ENCODE measurements around the gene ADCY1.
"Not testable (repeated sequence)": the region's sequence is repeated elsewhere in the genome, so short reads cannot be mapped to it uniquely, and the experiment has no call there.

ADCY1 gene

DNA sequence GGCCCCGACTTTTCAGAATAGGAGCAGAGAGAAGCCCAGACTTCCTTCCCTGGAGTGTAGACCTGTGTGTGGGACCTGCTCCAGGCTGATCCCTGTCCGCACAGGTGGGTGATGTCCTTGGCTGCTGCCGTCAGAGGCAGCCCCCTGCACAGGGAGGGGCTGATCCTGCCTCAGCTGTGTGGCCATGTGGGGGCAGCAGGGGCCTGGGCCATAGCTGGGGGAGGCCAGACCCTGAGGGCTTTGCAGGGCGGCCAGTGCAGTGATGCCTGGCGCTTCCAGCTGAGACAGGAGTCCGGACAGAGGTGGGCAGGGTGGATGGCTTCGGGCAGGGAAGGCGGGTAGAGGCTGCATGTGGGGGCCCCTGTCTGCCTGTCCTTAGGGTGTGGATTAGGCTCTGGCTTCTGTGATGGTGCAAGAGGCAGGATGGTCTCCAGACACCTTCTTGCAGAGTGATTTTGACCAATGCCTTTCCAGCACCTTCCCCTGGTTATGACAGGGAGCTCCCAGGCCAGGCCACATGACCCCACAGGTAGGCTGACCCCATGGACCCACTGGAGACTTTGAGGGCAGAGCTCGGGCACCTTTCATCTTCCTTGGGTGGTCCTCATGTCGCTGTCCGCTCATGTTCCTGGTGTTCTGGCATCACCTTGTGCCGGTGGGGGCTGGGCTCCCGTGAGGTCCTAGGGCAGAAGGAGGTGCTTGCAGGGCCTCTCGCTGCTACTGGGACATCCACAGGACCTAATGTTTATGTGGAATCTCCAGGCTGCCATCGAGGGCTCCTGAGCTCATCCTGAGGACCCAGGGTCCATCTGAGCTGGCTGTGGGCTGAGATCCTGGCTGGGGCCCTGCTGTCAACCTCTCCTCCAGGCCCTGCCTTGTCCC, 141.5 kb downstream of the ADCY1 start:
- DNase-seq = no peak

- no peak for DNase-seq
These were observed 142.4 kb downstream of the ADCY1 start for GRCh38 chr7:45716380-45717203.

- no peak for DNase-seq
These were observed 143.5 kb downstream of the ADCY1 start for GRCh38 chr7:45717537-45718235.

- DNase-seq = no peak
These were observed 144.5 kb downstream of the ADCY1 start for GRCh38 chr7:45718464-45719330.

DNA sequence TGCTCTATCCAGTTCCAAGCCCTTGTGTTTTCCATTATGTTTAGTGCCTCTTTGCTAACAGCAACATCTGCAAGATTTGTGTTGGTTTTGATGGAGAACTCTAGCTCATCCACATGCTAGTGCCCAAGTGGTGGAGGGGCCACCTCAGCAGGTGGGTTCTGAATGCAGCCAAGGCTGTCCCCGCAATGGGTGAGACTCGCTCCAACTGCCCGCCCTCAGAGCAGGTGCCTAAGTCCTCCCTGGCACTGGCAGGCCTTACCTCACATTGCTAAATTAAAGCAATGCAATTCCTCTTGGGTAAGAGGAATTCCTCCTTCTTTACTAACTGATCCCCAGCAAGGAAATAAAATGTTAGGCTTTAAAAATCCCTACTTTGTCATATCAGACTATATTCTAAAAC, 146.8 kb downstream of the ADCY1 start:
- DNase-seq = no peak

- no peak for DNase-seq
These were observed 147.8 kb downstream of the ADCY1 start for GRCh38 chr7:45721686-45722598.

- DNase-seq = not testable (repeated sequence)
These were observed 151.1 kb downstream of the ADCY1 start for GRCh38 chr7:45725231-45725630.

GRCh38 chr7:45726883-45727282, 152.7 kb downstream of the ADCY1 start:
- DNase-seq = no peak

DNA sequence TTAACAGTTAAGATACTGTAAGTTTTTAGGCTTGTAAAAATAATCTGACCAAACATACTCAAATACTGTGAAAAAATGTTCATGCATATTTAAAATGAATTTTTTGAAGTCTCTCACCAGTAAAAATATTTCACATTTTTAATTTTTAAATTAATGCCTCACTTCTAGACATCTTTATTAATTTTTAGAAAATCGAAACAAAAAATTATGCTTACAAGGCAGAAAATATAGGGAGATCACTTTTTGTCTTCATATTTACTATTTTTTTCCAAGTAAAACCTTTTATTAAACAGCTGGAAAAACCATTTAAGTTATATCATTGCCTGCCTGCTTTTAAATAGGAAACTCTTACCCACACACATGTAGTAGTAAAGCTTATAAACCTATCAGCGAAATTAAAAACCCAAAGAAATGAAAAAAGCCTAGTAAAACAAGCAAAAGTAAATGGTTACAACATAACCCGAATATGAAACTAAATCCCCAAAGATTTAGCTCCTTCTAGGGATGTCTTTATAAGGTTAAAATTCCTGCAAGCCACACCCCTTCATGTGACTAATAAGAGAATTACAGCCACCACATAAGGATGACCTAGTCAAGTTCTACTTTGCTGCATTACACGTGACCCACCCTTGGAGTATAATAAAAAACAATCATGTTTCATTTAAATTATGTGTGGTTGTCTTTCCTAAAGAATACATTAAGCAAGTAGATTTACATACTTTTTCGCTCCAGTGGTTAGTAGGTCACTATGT, 157.7 kb downstream of the ADCY1 start:
- DNase-seq = not testable (repeated sequence)

DNA sequence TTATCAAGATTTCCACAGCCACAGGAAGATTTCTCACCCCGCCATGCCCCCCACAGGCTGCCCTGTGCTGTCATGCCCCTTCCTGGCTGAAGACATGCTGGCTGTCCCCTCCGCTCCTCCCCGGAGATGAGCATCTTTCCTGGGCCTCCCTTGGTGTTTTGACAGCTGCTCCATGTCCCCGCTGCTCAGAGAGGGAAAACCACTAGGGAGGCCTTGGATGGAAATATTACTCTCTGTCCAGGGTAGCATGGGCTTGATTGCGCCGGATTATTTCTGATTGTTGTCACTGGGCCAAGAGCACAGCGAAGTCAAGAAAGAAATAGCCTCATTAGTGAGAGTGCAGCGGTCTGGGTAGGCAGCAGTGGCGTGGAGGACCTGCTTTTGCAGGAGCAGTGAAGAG, 164.8 kb downstream of the ADCY1 start:
- not testable (repeated sequence) for DNase-seq

DNA sequence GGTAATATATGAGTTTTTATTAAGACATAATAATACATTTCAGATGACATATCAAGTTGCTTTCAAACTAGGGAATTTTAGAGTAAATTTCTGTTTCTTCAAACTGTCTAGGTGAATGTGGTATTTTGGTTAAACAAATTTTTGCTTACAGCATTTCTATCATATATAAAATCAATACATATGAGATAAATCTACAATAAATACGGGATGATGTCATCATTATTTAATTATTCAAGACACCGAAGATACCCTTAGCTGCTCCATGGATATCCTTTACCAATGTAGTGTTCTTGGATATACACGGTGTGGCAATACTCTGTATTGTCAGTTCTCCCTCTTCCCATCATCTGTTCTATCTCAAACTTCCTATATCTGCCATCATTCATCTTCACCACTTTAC, 166.4 kb downstream of the ADCY1 start:
- DNase-seq = not testable (repeated sequence)

DNA sequence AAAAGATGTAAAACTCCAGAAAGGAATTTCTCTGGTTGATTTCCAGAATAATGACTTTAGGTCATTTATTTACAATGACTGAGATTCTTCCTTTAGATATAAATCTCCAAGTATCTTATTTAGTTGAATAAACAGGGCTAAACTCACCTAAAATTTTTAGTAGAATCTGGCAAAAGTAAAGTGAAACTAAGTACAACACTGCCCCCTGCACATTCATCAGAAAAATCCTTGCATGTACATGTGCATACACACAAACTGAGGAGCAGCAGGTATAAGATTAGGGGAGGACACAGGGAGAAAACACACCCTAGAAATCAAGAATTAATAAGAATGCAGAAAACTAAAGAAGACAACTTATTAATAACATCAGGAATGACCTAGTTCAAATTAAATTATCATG, 174.8 kb downstream of the ADCY1 start:
- DNase-seq = not testable (repeated sequence)

DNA sequence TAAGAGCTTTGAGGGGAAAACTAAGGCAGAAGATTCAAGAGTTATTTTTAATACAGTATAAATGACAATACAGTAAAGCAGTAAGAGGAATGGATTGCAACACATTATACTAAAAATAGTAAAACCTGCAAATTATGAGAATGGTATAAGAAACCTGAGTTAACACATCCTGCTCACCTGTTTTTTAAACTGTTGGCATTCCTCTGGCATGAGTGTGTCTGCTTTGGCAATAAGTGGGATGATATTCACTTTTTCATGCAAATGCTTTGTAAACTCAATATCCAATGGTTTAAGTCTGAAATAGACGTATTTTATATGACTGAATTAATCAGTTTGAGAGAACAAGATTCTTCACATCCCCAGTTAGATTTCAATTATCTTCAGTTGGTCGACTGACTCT, 177.2 kb downstream of the ADCY1 start:
- DNase-seq = not testable (repeated sequence)

- DNase-seq = not testable (repeated sequence)
These were observed 182.2 kb downstream of the ADCY1 start for GRCh38 chr7:45756333-45756732.

- DNase-seq = not testable (repeated sequence)
These were observed 182.6 kb downstream of the ADCY1 start for GRCh38 chr7:45756757-45757156.

DNA sequence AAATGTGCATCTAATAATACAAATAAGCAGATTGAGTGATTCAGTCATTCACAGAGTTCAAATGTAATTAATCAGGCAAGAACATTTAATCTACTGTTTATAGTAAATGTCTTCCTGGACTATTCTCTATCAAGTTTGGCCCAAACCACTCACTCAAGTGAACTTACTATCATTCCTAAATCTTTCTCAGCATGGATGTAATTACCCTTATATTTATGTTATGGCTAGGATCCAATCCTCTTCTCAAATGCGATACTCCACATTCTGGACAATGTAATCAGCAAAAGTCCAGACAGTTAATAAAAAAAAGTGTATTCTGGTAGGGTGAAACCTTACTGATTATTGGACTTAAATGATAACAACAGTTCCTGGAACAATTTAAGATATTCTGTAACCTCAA, 185.3 kb downstream of the ADCY1 start:
- DNase-seq = not testable (repeated sequence)

- not testable (repeated sequence) for DNase-seq
These were observed 187.5 kb downstream of the ADCY1 start for GRCh38 chr7:45761545-45762205.

DNA sequence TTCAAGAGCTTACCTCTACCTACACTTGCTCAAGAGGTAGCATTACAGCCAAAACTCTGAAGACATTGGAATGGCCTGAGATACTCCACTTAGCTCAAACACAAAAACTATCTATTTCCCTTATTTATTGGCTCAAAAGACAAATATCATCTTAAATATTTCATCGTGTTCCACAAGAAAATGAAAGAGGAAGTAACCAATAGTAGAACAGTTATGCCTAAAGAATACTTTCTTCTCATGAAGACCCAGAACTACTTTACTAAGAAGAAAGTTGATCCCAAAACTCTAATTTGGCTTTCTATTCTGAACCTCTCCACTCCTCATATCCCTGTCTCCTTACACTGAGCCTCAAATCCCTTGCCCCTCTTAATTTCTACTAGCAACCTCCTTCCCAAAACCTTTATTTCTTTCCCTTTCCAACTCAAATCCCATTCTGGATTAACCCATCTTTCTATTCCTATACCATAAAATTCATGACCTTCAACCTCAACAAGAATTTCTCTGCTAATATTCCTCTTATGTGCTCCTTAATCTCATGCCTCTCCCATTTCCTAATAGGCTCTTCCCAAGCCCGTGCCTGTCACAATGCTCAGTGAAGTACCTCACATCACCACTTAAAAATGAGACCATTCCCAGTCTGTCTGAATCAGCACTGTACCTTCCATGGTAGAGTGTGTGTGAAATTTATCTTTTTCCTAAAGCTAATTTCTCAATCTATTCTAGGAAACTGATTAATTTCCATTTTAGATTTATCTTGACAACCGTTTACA, 188.2 kb downstream of the ADCY1 start:
- DNase-seq = not testable (repeated sequence)

Data from T-helper 9 cell (primary cell).